NCI-H1417 treated with DMSO at 0.1 percent for 48 hours (cell line): ENCODE data around the gene COL23A1.
"Not testable (repeated sequence)": the region's sequence is repeated elsewhere in the genome, so short reads cannot be mapped to it uniquely, and the experiment has no call there.

ENCODE experiments used
- DNase-seq: peaks from one replicate; lab custom pipeline; 2025; lab: John Stamatoyannopoulos, UW

COL23A1 gene

GRCh38 chr5:178588769-178589168 lies 1.4 kb downstream of the COL23A1 start:
- DNase-seq: no peak

- no peak for DNase-seq
These were observed 2.2 kb downstream of the COL23A1 start for GRCh38 chr5:178587763-178588611.

- DNase-seq: no peak
These were observed 3.8 kb downstream of the COL23A1 start for GRCh38 chr5:178586396-178586795.

GRCh38 chr5:178585421-178585820 lies 4.8 kb downstream of the COL23A1 start:
- DNase-seq: not testable (repeated sequence)

- no peak for DNase-seq
These were observed 6.9 kb downstream of the COL23A1 start for GRCh38 chr5:178583279-178583678.

GRCh38 chr5:178582291-178582690 lies 7.9 kb downstream of the COL23A1 start:
- no peak for DNase-seq

- DNase-seq: no peak
These were observed 8.6 kb downstream of the COL23A1 start for GRCh38 chr5:178581621-178582020.

- no peak for DNase-seq
These were observed 9.8 kb downstream of the COL23A1 start for GRCh38 chr5:178580271-178580955.

GRCh38 chr5:178577944-178578343 lies 12.2 kb downstream of the COL23A1 start:
- DNase-seq: no peak

- DNase-seq: no peak
These were observed 12.8 kb downstream of the COL23A1 start for GRCh38 chr5:178577376-178577839.

- DNase-seq: no peak
These were observed 13.4 kb downstream of the COL23A1 start for GRCh38 chr5:178576591-178577351.

- no peak for DNase-seq
These were observed 17.0 kb downstream of the COL23A1 start for GRCh38 chr5:178573216-178573615.

- DNase-seq: no peak
These were observed 17.6 kb downstream of the COL23A1 start for GRCh38 chr5:178572617-178573016.

GRCh38 chr5:178569485-178569884 lies 20.7 kb downstream of the COL23A1 start:
- DNase-seq: no peak

GRCh38 chr5:178564811-178565550 lies 25.2 kb downstream of the COL23A1 start:
- DNase-seq: no peak

GRCh38 chr5:178564397-178564796 lies 25.8 kb downstream of the COL23A1 start:
- no peak for DNase-seq

- no peak for DNase-seq
These were observed 26.6 kb downstream of the COL23A1 start for GRCh38 chr5:178563621-178564020.

- no peak for DNase-seq
These were observed 28.4 kb downstream of the COL23A1 start for GRCh38 chr5:178561746-178562264.

- DNase-seq: no peak
These were observed 29.3 kb downstream of the COL23A1 start for GRCh38 chr5:178560911-178561310.

GRCh38 chr5:178557416-178557815 lies 32.8 kb downstream of the COL23A1 start:
- no peak for DNase-seq

GRCh38 chr5:178555771-178556211 lies 34.4 kb downstream of the COL23A1 start:
- DNase-seq: no peak
